Measurements from ENCODE around the gene GPC6.

The GPC6 gene

GRCh38 chr13:93525087-93525486 lies 298.5 kb downstream of the GPC6 start (continued):
- TF ChIP-seq PRDM6 (tag by site-specific recombination; IDR thresholded peaks at IDR 0.05) (peak; percentile 33; the same call in 1 of the 2 replicates), ZNF677 (tag by site-specific recombination; IDR thresholded peaks at IDR 0.05) (no peak), KLF17 (tag by site-specific recombination; IDR thresholded peaks at IDR 0.05) (no peak)

GRCh38 chr13:93527748-93528297 lies 301.2 kb downstream of the GPC6 start:
- POLR2A ChIA-PET, result no interaction called here
- Histone ChIP-seq H3K4me1 (ENCODE audit: control insufficient read depth, insufficient read depth, low read length) (no peaks in the 10 kb centered on the region), H3K27ac (ENCODE audit: extremely low read depth, low read depth, low read length) (no peak overlapping the region), H3K4me3 (ENCODE audit: low read depth, low read length) (no peak overlapping the region), H3K9me3 (ENCODE audit: control insufficient read depth, insufficient read depth, low read depth, low read length) (no peaks in the 10 kb centered on the region), H3K36me3 (ENCODE audit: control insufficient read depth in 2 of 2, insufficient read depth in 1 of 2, low read length in 2 of 2) (no peaks in the 10 kb centered on the region)
- TF ChIP-seq KLF10 (tag by site-specific recombination; IDR thresholded peaks at IDR 0.05) (no peak), MZF1 (tag by site-specific recombination; IDR thresholded peaks at IDR 0.05; ENCODE audit: borderline replicate concordance) (no peak), ZNF214 (tag by site-specific recombination; IDR thresholded peaks at IDR 0.05; ENCODE audit: borderline replicate concordance) (no peak), ZNF404 (tag by site-specific recombination; IDR thresholded peaks at IDR 0.05) (no peak), ZNF157 (tag by site-specific recombination; IDR thresholded peaks at IDR 0.05) (no peak)
- CTCF ChIA-PET, result no interaction called here

- ChIA-PET POLR2A (no interaction called here), CTCF (no interaction called here)
- Histone ChIP-seq H3K36me3 (ENCODE audit: control insufficient read depth in 2 of 2, insufficient read depth in 1 of 2, low read length in 2 of 2) (no peaks in the 10 kb centered on the region), H3K4me3 (ENCODE audit: low read depth, low read length) (no peak overlapping the region), H3K9me3 (ENCODE audit: control insufficient read depth, insufficient read depth, low read depth, low read length) (no peaks in the 10 kb centered on the region), H3K4me1 (ENCODE audit: control insufficient read depth, insufficient read depth, low read length) (no peaks in the 10 kb centered on the region), H3K27ac (ENCODE audit: extremely low read depth, low read depth, low read length) (no peak overlapping the region)
- TF ChIP-seq MZF1 (tag by site-specific recombination; IDR thresholded peaks at IDR 0.05; ENCODE audit: borderline replicate concordance), result no peak
- no peak for TF ChIP-seq HOXD13 (CRISPR knock-in tag; IDR thresholded peaks at IDR 0.05; ENCODE audit: borderline replicate concordance)
- no peak for TF ChIP-seq ZNF548 (tag by site-specific recombination; IDR thresholded peaks at IDR 0.05)
- TF ChIP-seq ZNF354C (tag by site-specific recombination; IDR thresholded peaks at IDR 0.05; ENCODE audit: borderline replicate concordance, low read depth), result no peak
- no peak for TF ChIP-seq ZNF19 (tag by site-specific recombination; IDR thresholded peaks at IDR 0.05; ENCODE audit: low read depth)
- no peak for TF ChIP-seq ZNF837 (tag by site-specific recombination; IDR thresholded peaks at IDR 0.05)
- TF ChIP-seq SP7 (tag by site-specific recombination; IDR thresholded peaks at IDR 0.05), result no peak
- TF ChIP-seq HIC1 (tag by site-specific recombination; IDR thresholded peaks at IDR 0.05), result no peak
- no peak for TF ChIP-seq INSM2 (tag by site-specific recombination; IDR thresholded peaks at IDR 0.05)
- TF ChIP-seq ZBTB49 (tag by site-specific recombination; IDR thresholded peaks at IDR 0.05; ENCODE audit: low read depth), result no peak
Observed at GRCh38 chr13:93529961-93530360, 303.4 kb downstream of the GPC6 start.
